Esophagus muscularis mucosa (tissue), 4 donors: ENCODE results near the gene ASF1B.

ENCODE experiments used
- CTCF ChIP-seq, 3 experiments: fragments of 200-600 bp in 2 of 3; fragments of 450-650 bp in 1 of 3; sonication (generic) in 2 of 3; IDR thresholded peaks; one replicate each; pipeline ENCODE4 v1.5.1; 2017 to 2019; ENCODE audit warnings: antibody characterized with exemption in 3 of 3, mild to moderate bottlenecking in 2 of 3, moderate library complexity in 1 of 3
- EP300 ChIP-seq: sonication (generic); formaldehyde crosslinking; IDR thresholded peaks from one replicate; pipeline ENCODE4 v1.6.1; 2017; ENCODE audit warnings: antibody characterized with exemption
- POLR2A ChIP-seq: fragments of 450-650 bp; IDR thresholded peaks from one replicate; pipeline ENCODE4 v1.6.1; 2017; ENCODE audit warnings: antibody characterized with exemption, moderate library complexity, mild to moderate bottlenecking, low read depth

GRCh38 chr19:14141041-14141440 lies 4.7 kb upstream of the ASF1B start:
- TF ChIP-seq POLR2A = no peak
- no peak for TF ChIP-seq EP300
- TF ChIP-seq CTCF (IDR thresholded peaks at IDR 0.05) = no peak
